H9 (cell line): Measurements from ENCODE around the gene DSG2. TPM values are rescaled to one million over a fixed set of nuclear protein-coding genes. Genes with fewer than 3 reads are reported as not detected.

Experiments
- DNase-seq: peaks from one replicate; pipeline ENCODE4 v3.0.0-alpha.2; 2017
- H2AFZ ChIP-seq: one replicate; pipeline ENCODE4 v1.6.1; 2013; ENCODE audit warnings: mild to moderate bottlenecking, low read length, control low read depth, moderate library complexity
- H2AK5ac ChIP-seq: 2 replicates; pipeline ENCODE4 v1.6.1; 2013; ENCODE audit warnings: low read length, control low read depth, mixed read lengths; ENCODE audit not compliant: insufficient read length
- H2BK120ac ChIP-seq: one replicate; pipeline ENCODE4 v1.6.1; 2013; ENCODE audit warnings: low read depth, mild to moderate bottlenecking, low read length, control low read depth, inconsistent platforms; ENCODE audit not compliant: poor library complexity, severe bottlenecking
- H2BK12ac ChIP-seq: 2 replicates; pipeline ENCODE4 v1.6.1; 2013; ENCODE audit warnings: low read length, control low read depth, mixed read lengths, low read depth; ENCODE audit not compliant: insufficient read length
- H2BK15ac ChIP-seq: 2 replicates; pipeline ENCODE4 v1.6.1; 2013; ENCODE audit warnings: low read depth, low read length, control low read depth
- H2BK20ac ChIP-seq: one replicate; pipeline ENCODE4 v1.6.1; 2013; ENCODE audit warnings: low read depth, mild to moderate bottlenecking, low read length, control low read depth, inconsistent platforms; ENCODE audit not compliant: poor library complexity, severe bottlenecking
- H2BK5ac ChIP-seq: 2 replicates; pipeline ENCODE4 v1.6.1; 2013; ENCODE audit warnings: low read length, control low read depth, mixed read lengths; ENCODE audit not compliant: insufficient read length
- H3K14ac ChIP-seq: 2 replicates; pipeline ENCODE4 v1.6.1; 2013; ENCODE audit warnings: low read length, control low read depth; ENCODE audit not compliant: insufficient read depth
- H3K18ac ChIP-seq: 2 replicates; pipeline ENCODE4 v1.6.1; 2013; ENCODE audit warnings: low read depth, mild to moderate bottlenecking, mixed read lengths, low read length, control low read depth; ENCODE audit not compliant: insufficient read length
- H3K23ac ChIP-seq: 2 replicates; pipeline ENCODE4 v1.6.1; 2013; ENCODE audit warnings: low read length, control low read depth, mixed read lengths, low read depth; ENCODE audit not compliant: insufficient read length
- H3K23me2 ChIP-seq: 2 replicates; pipeline ENCODE4 v1.6.1; 2013; ENCODE audit warnings: low read depth, mild to moderate bottlenecking, mixed read lengths, low read length, control low read depth; ENCODE audit not compliant: insufficient read length, poor library complexity, severe bottlenecking
- H3K27ac ChIP-seq: 2 replicates; pipeline ENCODE4 v1.5.1; 2013; ENCODE audit warnings: low read length, control low read depth, mixed read lengths, low read depth; ENCODE audit not compliant: insufficient read length
- H3K27me3 ChIP-seq: 2 replicates; pipeline ENCODE4 v1.6.1; 2013; ENCODE audit warnings: low read length, control low read depth, inconsistent platforms; ENCODE audit not compliant: insufficient read depth
- H3K4ac ChIP-seq: 2 replicates; pipeline ENCODE4 v1.6.1; 2013; ENCODE audit warnings: low read depth, mild to moderate bottlenecking, control low read depth, inconsistent platforms, low read length, moderate library complexity
- H3K4me1 ChIP-seq: 2 replicates; pipeline ENCODE4 v1.6.1; 2013; ENCODE audit warnings: low read length, control low read depth, inconsistent platforms; ENCODE audit not compliant: insufficient read depth
- H3K4me2 ChIP-seq: 2 replicates; pipeline ENCODE4 v1.6.1; 2013; ENCODE audit warnings: low read length, control low read depth, mixed read lengths; ENCODE audit not compliant: insufficient read length, insufficient read depth
- H3K56ac ChIP-seq: 2 replicates; pipeline ENCODE4 v1.6.1; 2013; ENCODE audit warnings: low read depth, mild to moderate bottlenecking, mixed read lengths, low read length, control low read depth; ENCODE audit not compliant: insufficient read length
- H3K79me1 ChIP-seq: 2 replicates; pipeline ENCODE4 v1.6.1; 2013; ENCODE audit warnings: low read depth, mild to moderate bottlenecking, moderate library complexity, low read length, control low read depth, inconsistent platforms; ENCODE audit not compliant: insufficient read depth, poor library complexity, severe bottlenecking
- H3K79me2 ChIP-seq: 2 replicates; pipeline ENCODE4 v1.6.1; 2013; ENCODE audit warnings: low read length, control low read depth, inconsistent platforms; ENCODE audit not compliant: insufficient read depth
- H3K9ac ChIP-seq: 2 replicates; pipeline ENCODE4 v1.6.1; 2013; ENCODE audit warnings: low read length, control low read depth, mixed read lengths; ENCODE audit not compliant: insufficient read length; ENCODE audit errors: extremely low read depth
- H3K9me3 ChIP-seq: one replicate; pipeline ENCODE4 v1.6.1; 2013; ENCODE audit warnings: low read depth, low read length, inconsistent platforms; ENCODE audit not compliant: control insufficient read depth
- H3T11ph ChIP-seq: one replicate; pipeline ENCODE4 v1.6.1; 2013; ENCODE audit warnings: mild to moderate bottlenecking, low read length, control low read depth, inconsistent platforms
- H4K20me1 ChIP-seq: one replicate; pipeline ENCODE4 v1.6.1; 2013; ENCODE audit not compliant: control insufficient read depth, insufficient read length, insufficient read depth
- H4K5ac ChIP-seq: 2 replicates; pipeline ENCODE4 v1.6.1; 2013; ENCODE audit warnings: low read depth, mild to moderate bottlenecking, mixed read lengths, low read length, control low read depth; ENCODE audit not compliant: insufficient read length
- H4K8ac ChIP-seq: replicated peaks from 2 replicates; pipeline ENCODE4 v1.6.1; 2013; ENCODE audit warnings: low read length, control low read depth, mixed read lengths, low read depth; ENCODE audit not compliant: insufficient read length
- H4K91ac ChIP-seq: 2 replicates; pipeline ENCODE4 v1.6.1; 2013; ENCODE audit warnings: low read depth, mild to moderate bottlenecking, moderate library complexity, mixed read lengths, low read length, control low read depth; ENCODE audit not compliant: insufficient read length
- H3K27ac Mint-ChIP-seq, 3 experiments: 2 replicates in 2 of 3; 3 replicates in 1 of 3; pipeline ENCODE4 v1.8.0; 2020 to 2021; ENCODE audit warnings: mixed read lengths in 3 of 3, mild to moderate bottlenecking in 1 of 3, moderate library complexity in 1 of 3
- H3K27me3 Mint-ChIP-seq: 2 replicates; pipeline ENCODE4 v1.8.0; 2021; ENCODE audit warnings: low read depth, mild to moderate bottlenecking, moderate library complexity, mixed read lengths
- H3K36me3 Mint-ChIP-seq, 3 experiments: 2 replicates in 2 of 3; 3 replicates in 1 of 3; pipeline ENCODE4 v1.8.0; 2020 to 2021; ENCODE audit warnings: low read depth in 3 of 3, mixed read lengths in 3 of 3; ENCODE audit not compliant: insufficient read depth in 1 of 3
- H3K4me1 Mint-ChIP-seq, 2 experiments: 2 replicates each; pipeline ENCODE4 v1.8.0; 2020; ENCODE audit warnings: mixed read lengths in 2 of 2
- H3K4me3 Mint-ChIP-seq, 2 experiments: 2 replicates in 1 of 2; 3 replicates in 1 of 2; pipeline ENCODE4 v1.8.0; 2020 to 2021; ENCODE audit warnings: mild to moderate bottlenecking in 2 of 2, mixed read lengths in 2 of 2, moderate library complexity in 1 of 2
- H3K9me3 Mint-ChIP-seq, 2 experiments: 2 replicates in 1 of 2; 3 replicates in 1 of 2; pipeline ENCODE4 v1.8.0; 2020; ENCODE audit warnings: mild to moderate bottlenecking in 2 of 2, mixed read lengths in 2 of 2, moderate library complexity in 1 of 2
- WGBS: extraction: QIAGEN DNeasy Blood & Tissue Kit; methylation state at CpG from one replicate; pipeline ENCODE4 v1.1.7; 2013; ENCODE audit warnings: missing lambda C conversion rate, low lambda C conversion rate, mixed read lengths; ENCODE audit not compliant: insufficient read length; ENCODE audit errors: extremely low coverage; 5-methylcytosine and 5-hydroxymethylcytosine counted together
- total RNA-seq: library from RNA; stranded (reverse); gene quantifications from 2 replicates; pipeline ENCODE4 v1.2.1, GENCODE V29; 2021
- TF ChIP-seq, protein P1 (sequence below): fragments of 200-600 bp; sonication (generic); conservative IDR thresholded peaks from 3 replicates; pipeline ENCODE4 v1.8.0; 2021; ENCODE audit warnings: antibody characterized with exemption, mild to moderate bottlenecking

The DSG2 gene
- total RNA-seq, 1 experiment from 2014 or later: 107 TPM

DNA sequence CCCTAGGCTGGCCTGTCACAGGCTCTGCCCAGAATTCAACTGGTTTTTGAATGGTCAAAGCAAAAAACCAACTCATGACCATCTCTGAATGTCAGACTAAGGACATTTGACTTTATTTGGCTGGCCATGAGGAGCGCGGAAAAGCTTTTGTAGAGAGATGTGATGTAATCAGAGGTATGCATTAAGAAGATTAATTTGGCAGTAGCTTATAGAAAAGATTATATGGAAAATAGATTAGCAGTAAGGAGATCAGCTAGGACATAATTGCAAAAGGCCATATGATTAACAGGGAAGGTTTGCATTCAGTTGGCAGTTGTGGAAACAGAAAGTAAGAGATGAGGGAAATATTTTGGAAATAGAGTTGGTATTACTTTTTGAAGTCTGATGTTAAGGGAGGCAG, 81.4 kb downstream of the DSG2 start:
- no peak overlapping the region for H3K56ac ChIP-seq
- Mint-ChIP-seq H3K36me3 (no peaks in the 10 kb centered on the region), H3K27ac (no peak overlapping the region), H3K4me3 (no peak overlapping the region), H3K4me1 (no peaks in the 10 kb centered on the region), H3K9me3 (no peaks in the 10 kb centered on the region), H3K27me3 (no peaks in the 10 kb centered on the region)
- H3K14ac ChIP-seq: no peak overlapping the region
- H2BK5ac ChIP-seq: no peak overlapping the region
- no peak overlapping the region for H3K27ac ChIP-seq
- no peak overlapping the region for H3K4me2 ChIP-seq
- H2AFZ ChIP-seq: no peak overlapping the region
- no peak overlapping the region for H2BK15ac ChIP-seq
- no peak overlapping the region for H2AK5ac ChIP-seq
- WGBS: no CpG with 5 or more reads among the region's 2 CpGs
- no peak for DNase-seq
- TF ChIP-seq, protein P1, sequence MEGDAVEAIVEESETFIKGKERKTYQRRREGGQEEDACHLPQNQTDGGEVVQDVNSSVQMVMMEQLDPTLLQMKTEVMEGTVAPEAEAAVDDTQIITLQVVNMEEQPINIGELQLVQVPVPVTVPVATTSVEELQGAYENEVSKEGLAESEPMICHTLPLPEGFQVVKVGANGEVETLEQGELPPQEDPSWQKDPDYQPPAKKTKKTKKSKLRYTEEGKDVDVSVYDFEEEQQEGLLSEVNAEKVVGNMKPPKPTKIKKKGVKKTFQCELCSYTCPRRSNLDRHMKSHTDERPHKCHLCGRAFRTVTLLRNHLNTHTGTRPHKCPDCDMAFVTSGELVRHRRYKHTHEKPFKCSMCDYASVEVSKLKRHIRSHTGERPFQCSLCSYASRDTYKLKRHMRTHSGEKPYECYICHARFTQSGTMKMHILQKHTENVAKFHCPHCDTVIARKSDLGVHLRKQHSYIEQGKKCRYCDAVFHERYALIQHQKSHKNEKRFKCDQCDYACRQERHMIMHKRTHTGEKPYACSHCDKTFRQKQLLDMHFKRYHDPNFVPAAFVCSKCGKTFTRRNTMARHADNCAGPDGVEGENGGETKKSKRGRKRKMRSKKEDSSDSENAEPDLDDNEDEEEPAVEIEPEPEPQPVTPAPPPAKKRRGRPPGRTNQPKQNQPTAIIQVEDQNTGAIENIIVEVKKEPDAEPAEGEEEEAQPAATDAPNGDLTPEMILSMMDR: no peak
- H3K23me2 ChIP-seq: no peaks in the 10 kb centered on the region
- no peaks in the 10 kb centered on the region for H4K20me1 ChIP-seq
- H4K5ac ChIP-seq: no peak overlapping the region
- no peak overlapping the region for H2BK120ac ChIP-seq
- H3K4ac ChIP-seq: no peak overlapping the region
- no peaks in the 10 kb centered on the region for H3K79me2 ChIP-seq
- H4K8ac ChIP-seq: no peak overlapping the region
- no peaks in the 10 kb centered on the region for H3K9me3 ChIP-seq
- H3K23ac ChIP-seq: no peak overlapping the region
- H4K91ac ChIP-seq: no peak overlapping the region
- no peaks in the 10 kb centered on the region for H3K4me1 ChIP-seq
- H3K9ac ChIP-seq: no peak overlapping the region
- H3K27me3 ChIP-seq: no peaks in the 10 kb centered on the region
- H3T11ph ChIP-seq: no peak overlapping the region
- H3K18ac ChIP-seq: no peak overlapping the region
- H3K79me1 ChIP-seq: no peaks in the 10 kb centered on the region
- H2BK12ac ChIP-seq: no peak overlapping the region
- H2BK20ac ChIP-seq: no peak overlapping the region
